ENCODE results near the gene SMARCC2. TPM values are rescaled to one million over a fixed set of nuclear protein-coding genes. Genes with fewer than 3 reads are reported as not detected.

SMARCC2 gene
- total and polyA plus RNA-seq, 9 of the 15 experiments (the other 6 are each of a cell fraction or from before 2014, with no cell fraction given), result 11.9 to 86.0 (median 36.6) TPM

DNA sequence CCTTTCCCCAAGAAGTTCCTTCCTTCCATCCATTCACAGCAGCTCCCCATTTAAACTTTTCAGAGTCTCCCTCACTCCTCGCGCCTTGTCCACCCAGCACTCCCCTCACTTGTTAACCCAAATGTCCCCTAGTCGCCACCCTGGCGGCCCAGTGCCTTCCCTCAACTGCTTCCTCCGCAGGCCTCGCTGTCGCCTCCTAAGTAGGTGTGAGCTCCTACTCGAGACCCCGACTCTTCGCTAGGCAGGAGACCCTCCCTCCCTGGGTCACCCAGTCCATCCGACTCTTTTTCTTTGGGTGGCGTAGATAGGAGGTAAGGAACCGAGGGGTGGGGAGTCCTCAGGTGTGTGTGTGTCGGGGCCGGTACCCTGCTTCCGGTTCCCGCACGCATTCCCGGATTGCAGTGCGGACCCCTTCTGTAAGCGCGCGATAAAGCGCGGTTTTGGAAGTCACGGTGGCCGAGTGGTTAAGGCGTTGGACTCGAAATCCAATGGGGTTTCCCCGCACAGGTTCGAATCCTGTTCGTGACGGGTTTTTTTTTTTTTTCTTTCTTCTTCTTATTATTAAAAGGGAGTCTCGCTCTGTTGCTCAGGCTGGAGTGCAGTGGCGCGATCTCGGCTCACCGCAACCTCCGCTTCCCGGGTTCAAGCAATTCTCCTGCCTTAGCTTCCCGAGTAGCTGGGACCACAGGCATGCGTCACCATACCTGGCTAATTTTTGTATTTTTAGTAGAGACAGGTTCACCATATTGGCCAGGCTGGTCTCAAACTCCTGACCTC, 823 bp upstream of the SMARCC2 start (continued):
- TF ChIP-seq, protein P1, sequence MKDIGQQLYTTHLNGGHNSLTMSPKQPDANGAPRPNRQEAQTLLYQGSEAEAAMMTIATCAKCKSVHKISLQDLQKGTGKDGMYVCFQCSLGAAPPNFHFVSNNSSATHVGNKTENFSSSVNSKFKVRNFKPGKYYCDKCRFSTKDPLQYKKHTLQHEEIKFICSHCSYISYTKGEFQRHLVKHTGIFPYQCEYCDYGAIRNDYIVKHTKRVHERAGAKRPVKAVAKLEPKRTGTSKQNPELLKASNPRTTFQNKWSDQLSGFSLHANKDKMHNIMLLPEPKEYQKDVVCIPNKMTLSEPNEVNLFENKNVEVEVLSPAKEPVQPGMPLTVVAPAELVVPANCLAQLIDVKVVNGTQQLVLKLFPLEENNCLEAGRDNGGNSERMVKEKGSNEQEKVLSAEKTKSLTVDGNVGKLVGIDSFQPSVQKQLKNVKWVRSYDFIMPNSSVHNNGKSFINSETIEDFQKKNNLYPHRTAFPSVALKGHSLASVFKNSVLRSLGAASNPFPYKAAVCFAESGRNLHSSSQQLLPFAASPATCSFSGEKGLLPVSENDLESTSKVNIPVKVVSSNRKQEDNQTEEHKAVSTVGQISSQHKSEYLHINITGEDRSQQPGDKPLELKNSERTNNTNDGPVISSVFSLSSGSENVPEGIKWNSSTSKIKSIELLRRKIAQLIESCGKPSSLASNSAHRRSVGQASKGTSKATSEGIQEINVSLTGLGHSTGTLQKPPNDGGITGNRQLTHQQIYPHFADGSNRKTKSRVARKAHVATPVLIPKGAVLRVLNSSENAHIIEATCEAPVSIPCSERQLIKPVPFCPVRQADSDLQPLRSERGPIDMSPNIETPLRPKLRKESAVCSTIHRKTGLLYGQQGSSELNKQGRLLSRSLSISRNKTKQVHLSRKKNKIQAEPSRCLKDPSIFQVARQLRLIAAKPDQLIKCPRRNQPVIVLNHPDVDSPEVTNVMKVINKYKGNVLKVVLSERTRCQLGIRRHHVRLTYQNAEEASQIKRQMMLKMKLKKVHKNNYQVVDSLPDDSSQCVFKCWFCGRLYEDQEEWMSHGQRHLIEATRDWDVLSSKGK (CRISPR knock-in tag; IDR thresholded peaks at IDR 0.05), result no peak
- TF ChIP-seq TAF9B (IDR thresholded peaks at IDR 0.05; ENCODE audit: partially characterized antibody), result no peak
- peak in 1 of 2 experiments; percentile 49; a peak in 1 of 4 replicates for TF ChIP-seq FOXK2 (conservative IDR thresholded peaks at IDR 0.05 in 1 of 2, IDR thresholded peaks at IDR 0.05 in 1 of 2; ENCODE audit: low read depth in 2 of 2)
- TF ChIP-seq HNRNPK (IDR thresholded peaks at IDR 0.05; ENCODE audit: low read depth, low read length, poor library complexity, severe bottlenecking), result no peak
- peak; percentile 93 for TF ChIP-seq ZNF384 (IDR thresholded peaks at IDR 0.05; ENCODE audit: low read depth, low read length)
- TF ChIP-seq, protein P2, sequence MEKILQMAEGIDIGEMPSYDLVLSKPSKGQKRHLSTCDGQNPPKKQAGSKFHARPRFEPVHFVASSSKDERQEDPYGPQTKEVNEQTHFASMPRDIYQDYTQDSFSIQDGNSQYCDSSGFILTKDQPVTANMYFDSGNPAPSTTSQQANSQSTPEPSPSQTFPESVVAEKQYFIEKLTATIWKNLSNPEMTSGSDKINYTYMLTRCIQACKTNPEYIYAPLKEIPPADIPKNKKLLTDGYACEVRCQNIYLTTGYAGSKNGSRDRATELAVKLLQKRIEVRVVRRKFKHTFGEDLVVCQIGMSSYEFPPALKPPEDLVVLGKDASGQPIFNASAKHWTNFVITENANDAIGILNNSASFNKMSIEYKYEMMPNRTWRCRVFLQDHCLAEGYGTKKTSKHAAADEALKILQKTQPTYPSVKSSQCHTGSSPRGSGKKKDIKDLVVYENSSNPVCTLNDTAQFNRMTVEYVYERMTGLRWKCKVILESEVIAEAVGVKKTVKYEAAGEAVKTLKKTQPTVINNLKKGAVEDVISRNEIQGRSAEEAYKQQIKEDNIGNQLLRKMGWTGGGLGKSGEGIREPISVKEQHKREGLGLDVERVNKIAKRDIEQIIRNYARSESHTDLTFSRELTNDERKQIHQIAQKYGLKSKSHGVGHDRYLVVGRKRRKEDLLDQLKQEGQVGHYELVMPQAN (IDR thresholded peaks at IDR 0.05; ENCODE audit: borderline replicate concordance), result peak; percentile 83; the same call in 1 of the 2 replicates
- TF ChIP-seq PHB2 (IDR thresholded peaks at IDR 0.05; ENCODE audit: low read depth), result no peak
- no peak; the same call in 1 of the 2 replicates for TF ChIP-seq ZNF589 (CRISPR knock-in tag; IDR thresholded peaks at IDR 0.05; ENCODE audit: low read depth)
- no peak for TF ChIP-seq ZNF24 (IDR thresholded peaks at IDR 0.05)
- no peak for TF ChIP-seq HEY1 (CRISPR knock-in tag; IDR thresholded peaks at IDR 0.05; ENCODE audit: borderline replicate concordance)
- TF ChIP-seq, protein P3, sequence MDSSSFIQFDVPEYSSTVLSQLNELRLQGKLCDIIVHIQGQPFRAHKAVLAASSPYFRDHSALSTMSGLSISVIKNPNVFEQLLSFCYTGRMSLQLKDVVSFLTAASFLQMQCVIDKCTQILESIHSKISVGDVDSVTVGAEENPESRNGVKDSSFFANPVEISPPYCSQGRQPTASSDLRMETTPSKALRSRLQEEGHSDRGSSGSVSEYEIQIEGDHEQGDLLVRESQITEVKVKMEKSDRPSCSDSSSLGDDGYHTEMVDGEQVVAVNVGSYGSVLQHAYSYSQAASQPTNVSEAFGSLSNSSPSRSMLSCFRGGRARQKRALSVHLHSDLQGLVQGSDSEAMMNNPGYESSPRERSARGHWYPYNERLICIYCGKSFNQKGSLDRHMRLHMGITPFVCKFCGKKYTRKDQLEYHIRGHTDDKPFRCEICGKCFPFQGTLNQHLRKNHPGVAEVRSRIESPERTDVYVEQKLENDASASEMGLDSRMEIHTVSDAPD (CRISPR knock-in tag; IDR thresholded peaks at IDR 0.05), result no peak
- peak; percentile 56; the same call in 1 of the 2 replicates for TF ChIP-seq PHF8 (IDR thresholded peaks at IDR 0.05; ENCODE audit: borderline replicate concordance, low read length)
- TF ChIP-seq ZKSCAN1 (IDR thresholded peaks at IDR 0.05; ENCODE audit: low read depth, low read length), result no peak
- TF ChIP-seq, protein P4, sequence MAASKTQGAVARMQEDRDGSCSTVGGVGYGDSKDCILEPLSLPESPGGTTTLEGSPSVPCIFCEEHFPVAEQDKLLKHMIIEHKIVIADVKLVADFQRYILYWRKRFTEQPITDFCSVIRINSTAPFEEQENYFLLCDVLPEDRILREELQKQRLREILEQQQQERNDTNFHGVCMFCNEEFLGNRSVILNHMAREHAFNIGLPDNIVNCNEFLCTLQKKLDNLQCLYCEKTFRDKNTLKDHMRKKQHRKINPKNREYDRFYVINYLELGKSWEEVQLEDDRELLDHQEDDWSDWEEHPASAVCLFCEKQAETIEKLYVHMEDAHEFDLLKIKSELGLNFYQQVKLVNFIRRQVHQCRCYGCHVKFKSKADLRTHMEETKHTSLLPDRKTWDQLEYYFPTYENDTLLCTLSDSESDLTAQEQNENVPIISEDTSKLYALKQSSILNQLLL (CRISPR knock-in tag; IDR thresholded peaks at IDR 0.05; ENCODE audit: borderline replicate concordance), result no peak
- TF ChIP-seq, protein P5, sequence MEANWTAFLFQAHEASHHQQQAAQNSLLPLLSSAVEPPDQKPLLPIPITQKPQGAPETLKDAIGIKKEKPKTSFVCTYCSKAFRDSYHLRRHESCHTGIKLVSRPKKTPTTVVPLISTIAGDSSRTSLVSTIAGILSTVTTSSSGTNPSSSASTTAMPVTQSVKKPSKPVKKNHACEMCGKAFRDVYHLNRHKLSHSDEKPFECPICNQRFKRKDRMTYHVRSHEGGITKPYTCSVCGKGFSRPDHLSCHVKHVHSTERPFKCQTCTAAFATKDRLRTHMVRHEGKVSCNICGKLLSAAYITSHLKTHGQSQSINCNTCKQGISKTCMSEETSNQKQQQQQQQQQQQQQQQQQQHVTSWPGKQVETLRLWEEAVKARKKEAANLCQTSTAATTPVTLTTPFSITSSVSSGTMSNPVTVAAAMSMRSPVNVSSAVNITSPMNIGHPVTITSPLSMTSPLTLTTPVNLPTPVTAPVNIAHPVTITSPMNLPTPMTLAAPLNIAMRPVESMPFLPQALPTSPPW (CRISPR knock-in tag; IDR thresholded peaks at IDR 0.05), result peak; percentile 31

Measured in K562 (cell line).